GM12878 (cell line): ENCODE data around the gene PCED1B. TPM values are rescaled to one million over a fixed set of nuclear protein-coding genes. Genes with fewer than 3 reads are reported as not detected.

Experiments
- CEBPB ChIP-seq, 2 experiments: fragments of 150-350 bp in 1 of 2; IDR thresholded peaks; 2 replicates each; pipeline ENCODE4 v1.6.1; 2012 to 2014; ENCODE audit warnings: low read depth in 2 of 2, low read length in 2 of 2, borderline replicate concordance in 1 of 2, inconsistent platforms in 1 of 2
- CREM ChIP-seq: IDR thresholded peaks from 2 replicates; pipeline ENCODE4 v1.6.1; 2014; ENCODE audit warnings: antibody characterized with exemption, low read depth
- IRF4 ChIP-seq: IDR thresholded peaks from 2 replicates; pipeline ENCODE4 v1.6.1; 2011; ENCODE audit warnings: low read depth, low read length
- JUND ChIP-seq: IDR thresholded peaks from 2 replicates; pipeline ENCODE4 v1.6.1; 2012; ENCODE audit warnings: low read depth, mild to moderate bottlenecking, low read length, improper control_type of control experiment, moderate library complexity
- MYB ChIP-seq: fragments of 150-350 bp; IDR thresholded peaks from 2 replicates; pipeline ENCODE4 v1.6.1; 2014; ENCODE audit warnings: mild to moderate bottlenecking, low read depth, low read length, borderline replicate concordance
- NR2C2 ChIP-seq: IDR thresholded peaks from 2 replicates; pipeline ENCODE4 v1.6.1; 2011; ENCODE audit warnings: borderline replicate concordance, low read depth; ENCODE audit not compliant: control insufficient read depth, insufficient read length
- PAX8 ChIP-seq: fragments of 450-650 bp; IDR thresholded peaks from 2 replicates; pipeline ENCODE4 v1.6.1; 2017; ENCODE audit warnings: mild to moderate bottlenecking, moderate library complexity
- PML ChIP-seq: IDR thresholded peaks from 2 replicates; pipeline ENCODE4 v1.6.1; 2012; ENCODE audit warnings: low read length, inconsistent platforms
- SREBF1 ChIP-seq: IDR thresholded peaks from 2 replicates; pipeline ENCODE4 v1.6.1; 2012; ENCODE audit warnings: mild to moderate bottlenecking, low read length
- SRF ChIP-seq, 2 experiments: IDR thresholded peaks; 2 replicates each; pipeline ENCODE4 v1.6.1; 2011; ENCODE audit warnings: low read depth in 2 of 2, low read length in 2 of 2, mild to moderate bottlenecking in 1 of 2, moderate library complexity in 1 of 2
- SUZ12 ChIP-seq: fragments of 200-600 bp; sonication (generic); IDR thresholded peaks from one replicate; pipeline ENCODE4 v1.6.1; 2018; ENCODE audit warnings: antibody characterized with exemption, mild to moderate bottlenecking; ENCODE audit not compliant: unreplicated experiment
- USF2 ChIP-seq: IDR thresholded peaks from 2 replicates; pipeline ENCODE4 v1.6.1; 2011; ENCODE audit warnings: low read depth, low read length, improper control_type of control experiment, borderline replicate concordance
- polyA plus RNA-seq, 11 experiments: library from polyadenylated mRNA; depleted of rRNA in 4 of 11; unstranded in 6 of 11; stranded (reverse) in 5 of 11; fragments of >200 nt; fragmentation: Nextera tagmentation in 4 of 11; fragmentation: Illumina TruSeq in 1 of 11; extraction: Ambion mirVana in 4 of 11; extraction: Trizol in 1 of 11; gene quantifications; 1 replicate in 1 of 11; 2 replicates in 10 of 11; pipeline versions ENCODE4 v1.2.1 to v1.2.3, GENCODE V29; 2011 to 2016; ENCODE audit warnings: inconsistent platforms in 2 of 11, missing spikeins in 2 of 11, low read depth in 1 of 11
- total RNA-seq, 4 experiments: library from RNA; depleted of rRNA in 3 of 4; stranded (reverse); fragments of >200 nt in 3 of 4; fragmentation: Illumina TruSeq in 1 of 4; extraction: Trizol in 1 of 4; gene quantifications; 2 replicates each; pipeline versions ENCODE4 v1.2.1 to v1.2.3, GENCODE V29; 2013 to 2021
- TF ChIP-seq, protein P1 (sequence below): fragments of 450-650 bp; IDR thresholded peaks from 2 replicates; pipeline ENCODE4 v1.6.1; 2018; ENCODE audit warnings: mild to moderate bottlenecking, low read depth, moderate library complexity; ENCODE audit not compliant: partially characterized antibody

PCED1B gene
- total and polyA plus RNA-seq, 10 of the 15 experiments (the other 5 are each of a cell fraction or from before 2014, with no cell fraction given) = 0.80 to 8.8 (median 3.0) TPM

DNA sequence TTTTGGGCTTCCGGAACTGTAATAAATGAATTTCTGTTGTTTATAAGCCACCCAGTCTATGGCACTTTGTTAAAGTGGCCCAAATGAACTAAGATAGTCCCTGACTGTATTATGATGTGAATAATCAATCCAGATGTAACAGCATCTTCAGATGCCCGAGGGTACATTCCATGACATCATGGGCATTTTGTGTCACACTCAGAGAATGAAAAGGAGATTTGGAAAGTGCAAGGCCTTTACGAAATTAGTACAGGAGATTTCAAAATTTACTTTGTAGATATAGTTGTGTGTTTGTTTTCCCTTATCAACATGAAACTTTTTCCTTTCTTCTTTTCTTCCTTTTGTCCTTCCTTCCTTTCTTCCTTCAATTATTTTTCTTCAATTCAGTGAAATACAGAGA lies 54.6 kb downstream of the PCED1B start (continued):
- TF ChIP-seq USF2 (no peak), JUND (no peak), NR2C2 (no peak), SUZ12 (no peak), CEBPB (IDR thresholded peaks at IDR 0.05; ENCODE audit: borderline replicate concordance in 1 of 2, low read depth in 2 of 2, low read length in 2 of 2) (no peak), PAX8 (no peak), MYB (no peak), IRF4 (no peak), CREM (no peak), PML (no peak), SREBF1 (no peak), SRF (IDR thresholded peaks at IDR 0.05; ENCODE audit: low read depth in 2 of 2, low read length in 2 of 2) (no peak)
- TF ChIP-seq, protein P1, sequence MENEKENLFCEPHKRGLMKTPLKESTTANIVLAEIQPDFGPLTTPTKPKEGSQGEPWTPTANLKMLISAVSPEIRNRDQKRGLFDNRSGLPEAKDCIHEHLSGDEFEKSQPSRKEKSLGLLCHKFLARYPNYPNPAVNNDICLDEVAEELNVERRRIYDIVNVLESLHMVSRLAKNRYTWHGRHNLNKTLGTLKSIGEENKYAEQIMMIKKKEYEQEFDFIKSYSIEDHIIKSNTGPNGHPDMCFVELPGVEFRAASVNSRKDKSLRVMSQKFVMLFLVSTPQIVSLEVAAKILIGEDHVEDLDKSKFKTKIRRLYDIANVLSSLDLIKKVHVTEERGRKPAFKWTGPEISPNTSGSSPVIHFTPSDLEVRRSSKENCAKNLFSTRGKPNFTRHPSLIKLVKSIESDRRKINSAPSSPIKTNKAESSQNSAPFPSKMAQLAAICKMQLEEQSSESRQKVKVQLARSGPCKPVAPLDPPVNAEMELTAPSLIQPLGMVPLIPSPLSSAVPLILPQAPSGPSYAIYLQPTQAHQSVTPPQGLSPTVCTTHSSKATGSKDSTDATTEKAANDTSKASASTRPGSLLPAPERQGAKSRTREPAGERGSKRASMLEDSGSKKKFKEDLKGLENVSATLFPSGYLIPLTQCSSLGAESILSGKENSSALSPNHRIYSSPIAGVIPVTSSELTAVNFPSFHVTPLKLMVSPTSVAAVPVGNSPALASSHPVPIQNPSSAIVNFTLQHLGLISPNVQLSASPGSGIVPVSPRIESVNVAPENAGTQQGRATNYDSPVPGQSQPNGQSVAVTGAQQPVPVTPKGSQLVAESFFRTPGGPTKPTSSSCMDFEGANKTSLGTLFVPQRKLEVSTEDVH = no peak
